ENCODE results near the gene MACROD2. TPM values are rescaled to one million over a fixed set of nuclear protein-coding genes. Genes with fewer than 3 reads are reported as not detected.

MACROD2 gene
- total and polyA plus RNA-seq, 4 donors, result 0.66 to 10.5 (median 3.3) TPM

DNA sequence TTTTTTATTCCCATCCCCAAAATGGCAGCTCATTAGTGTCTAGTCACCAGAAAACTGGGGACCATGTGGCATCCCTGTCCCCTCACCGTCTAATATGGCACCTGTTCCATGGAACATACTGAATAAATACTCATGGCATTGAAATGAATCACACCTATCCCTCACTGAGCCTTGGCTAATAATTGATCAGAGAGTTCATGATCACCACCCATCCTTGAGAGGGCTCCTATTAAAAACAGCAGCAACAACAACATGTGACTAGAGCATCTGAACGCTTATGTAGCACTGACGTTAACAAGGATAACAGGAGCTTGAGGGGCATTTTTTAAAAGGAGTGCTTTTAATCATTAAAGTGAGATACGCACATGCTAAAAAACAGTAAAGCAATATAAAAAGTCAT, 1453.7 kb downstream of the MACROD2 start:
- Histone ChIP-seq H3K36me3 (ENCODE audit: control insufficient read depth in 4 of 4, insufficient read depth in 3 of 4, low read depth in 1 of 4, low read length in 3 of 4) (no peaks in the 10 kb centered on the region), H3K4me3 (ENCODE audit: low read depth in 1 of 3, low read length in 3 of 3) (no peak overlapping the region), H3K9me3 (ENCODE audit: control insufficient read depth in 4 of 4, low read length in 3 of 4) (no peaks in the 10 kb centered on the region), H3K4me1 (ENCODE audit: control insufficient read depth in 4 of 4, insufficient read depth in 4 of 4, low read length in 3 of 4) (no peaks in the 10 kb centered on the region), H3K27me3 (ENCODE audit: control insufficient read depth in 4 of 4, insufficient read depth in 4 of 4, low read length in 3 of 4) (no peaks in the 10 kb centered on the region), H3K27ac (ENCODE audit: low read depth in 1 of 2, low read length in 2 of 2) (no peak overlapping the region), H3K9ac (ENCODE audit: low read depth in 1 of 2, low read length in 2 of 2) (no peak overlapping the region)
- no peak for DNase-seq (ENCODE audit: low spot score)
- 93% methylated on average over 4 of the region's 4 CpGs for WGBS
- TF ChIP-seq ZBTB33 (IDR thresholded peaks at IDR 0.05) (no peak), ATF3 (IDR thresholded peaks at IDR 0.05) (no peak), HNF4G (IDR thresholded peaks at IDR 0.05) (no peak), RXRA (IDR thresholded peaks at IDR 0.05) (no peak), EGR1 (IDR thresholded peaks at IDR 0.05; ENCODE audit: low read depth in 2 of 2) (no peak), NR2F2 (IDR thresholded peaks at IDR 0.05) (no peak), RAD21 (IDR thresholded peaks at IDR 0.05) (no peak), YY1 (IDR thresholded peaks at IDR 0.05) (no peak), HNF4A (conservative IDR thresholded peaks at IDR 0.05) (no peak), FOXA2 (IDR thresholded peaks at IDR 0.05) (no peak), REST (IDR thresholded peaks at IDR 0.05) (no peak), JUND (IDR thresholded peaks at IDR 0.05) (no peak), FOXA1 (IDR thresholded peaks at IDR 0.05) (no peak), TAF1 (conservative IDR thresholded peaks at IDR 0.05) (no peak), GABPA (IDR thresholded peaks at IDR 0.05 in 1 of 2, conservative IDR thresholded peaks at IDR 0.05 in 1 of 2) (no peak)
- TF ChIP-seq, protein P1, sequence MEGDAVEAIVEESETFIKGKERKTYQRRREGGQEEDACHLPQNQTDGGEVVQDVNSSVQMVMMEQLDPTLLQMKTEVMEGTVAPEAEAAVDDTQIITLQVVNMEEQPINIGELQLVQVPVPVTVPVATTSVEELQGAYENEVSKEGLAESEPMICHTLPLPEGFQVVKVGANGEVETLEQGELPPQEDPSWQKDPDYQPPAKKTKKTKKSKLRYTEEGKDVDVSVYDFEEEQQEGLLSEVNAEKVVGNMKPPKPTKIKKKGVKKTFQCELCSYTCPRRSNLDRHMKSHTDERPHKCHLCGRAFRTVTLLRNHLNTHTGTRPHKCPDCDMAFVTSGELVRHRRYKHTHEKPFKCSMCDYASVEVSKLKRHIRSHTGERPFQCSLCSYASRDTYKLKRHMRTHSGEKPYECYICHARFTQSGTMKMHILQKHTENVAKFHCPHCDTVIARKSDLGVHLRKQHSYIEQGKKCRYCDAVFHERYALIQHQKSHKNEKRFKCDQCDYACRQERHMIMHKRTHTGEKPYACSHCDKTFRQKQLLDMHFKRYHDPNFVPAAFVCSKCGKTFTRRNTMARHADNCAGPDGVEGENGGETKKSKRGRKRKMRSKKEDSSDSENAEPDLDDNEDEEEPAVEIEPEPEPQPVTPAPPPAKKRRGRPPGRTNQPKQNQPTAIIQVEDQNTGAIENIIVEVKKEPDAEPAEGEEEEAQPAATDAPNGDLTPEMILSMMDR (IDR thresholded peaks at IDR 0.05; ENCODE audit: low read depth, low read length, missing input control), result no peak

- Histone ChIP-seq H3K4me3 (ENCODE audit: low read depth in 1 of 3, low read length in 3 of 3) (no peak overlapping the region), H3K36me3 (ENCODE audit: control insufficient read depth in 4 of 4, insufficient read depth in 3 of 4, low read depth in 1 of 4, low read length in 3 of 4) (no peaks in the 10 kb centered on the region), H3K27ac (ENCODE audit: low read depth in 1 of 2, low read length in 2 of 2) (no peak overlapping the region), H3K4me1 (ENCODE audit: control insufficient read depth in 4 of 4, insufficient read depth in 4 of 4, low read length in 3 of 4) (no peaks in the 10 kb centered on the region), H3K9ac (ENCODE audit: low read depth in 1 of 2, low read length in 2 of 2) (no peak overlapping the region), H3K27me3 (ENCODE audit: control insufficient read depth in 4 of 4, insufficient read depth in 4 of 4, low read length in 3 of 4) (no peaks in the 10 kb centered on the region), H3K9me3 (ENCODE audit: control insufficient read depth in 4 of 4, low read length in 3 of 4) (no peaks in the 10 kb centered on the region)
- TF ChIP-seq HNF4A (conservative IDR thresholded peaks at IDR 0.05), result no peak
- TF ChIP-seq YY1 (IDR thresholded peaks at IDR 0.05), result no peak
- no peak for TF ChIP-seq ZBTB33 (IDR thresholded peaks at IDR 0.05)
- no peak for TF ChIP-seq SP1 (IDR thresholded peaks at IDR 0.05)
- TF ChIP-seq FOXA2 (IDR thresholded peaks at IDR 0.05), result no peak
- DNase-seq (ENCODE audit: low spot score), result no peak
- 76% methylated on average over 2 of the region's 2 CpGs for WGBS
Observed at GRCh38 chr20:15451241-15451640, 1455.9 kb downstream of the MACROD2 start.

All from liver (tissue), 9 donors.